Liver (tissue), 9 donors: ENCODE measurements around the gene CPNE5. TPM values are rescaled to one million over a fixed set of nuclear protein-coding genes. Genes with fewer than 3 reads are reported as not detected.

ENCODE experiments used
- DNase-seq: peaks from one replicate; pipeline ENCODE4 v3.0.0-alpha.2; 2017; ENCODE audit warnings: low spot score
- H3K27ac ChIP-seq, 2 donors: one replicate each; pipeline ENCODE4 v1.7.0; 2013; ENCODE audit warnings: inconsistent platforms in 2 of 2, low read length in 2 of 2, control low read depth in 1 of 2, low read depth in 1 of 2, mild to moderate bottlenecking in 1 of 2
- H3K27me3 ChIP-seq, 4 donors: one replicate each; pipeline versions ENCODE4 v1.6.1 to v1.7.0; 2013; ENCODE audit warnings: low read length in 3 of 4, inconsistent platforms in 1 of 4, mild to moderate bottlenecking in 1 of 4, moderate library complexity in 1 of 4; ENCODE audit not compliant: control insufficient read depth in 4 of 4, insufficient read depth in 4 of 4
- H3K36me3 ChIP-seq, 4 donors: one replicate each; pipeline versions ENCODE4 v1.6.1 to v1.7.0; 2013; ENCODE audit warnings: low read length in 3 of 4, mild to moderate bottlenecking in 3 of 4, low read depth in 1 of 4, moderate library complexity in 1 of 4; ENCODE audit not compliant: control insufficient read depth in 4 of 4, insufficient read depth in 3 of 4
- H3K4me1 ChIP-seq, 4 donors: one replicate each; pipeline versions ENCODE4 v1.6.1 to v1.7.0; 2013; ENCODE audit warnings: low read length in 3 of 4, mild to moderate bottlenecking in 3 of 4, moderate library complexity in 1 of 4; ENCODE audit not compliant: control insufficient read depth in 4 of 4, insufficient read depth in 4 of 4
- H3K4me3 ChIP-seq, 3 donors: one replicate each; pipeline versions ENCODE4 v1.6.1 to v1.7.0; 2013; ENCODE audit warnings: low read length in 3 of 3, control low read depth in 1 of 3, low read depth in 1 of 3, mild to moderate bottlenecking in 1 of 3
- H3K9ac ChIP-seq, 2 donors: one replicate each; pipeline ENCODE4 v1.7.0; 2013; ENCODE audit warnings: low read length in 2 of 2, mild to moderate bottlenecking in 2 of 2, moderate library complexity in 2 of 2, control low read depth in 1 of 2, low read depth in 1 of 2
- H3K9me3 ChIP-seq, 4 donors: one replicate each; pipeline versions ENCODE4 v1.6.1 to v1.7.0; 2013; ENCODE audit warnings: low read length in 3 of 4; ENCODE audit not compliant: control insufficient read depth in 4 of 4
- EGR1 ChIP-seq, 2 donors: IDR thresholded peaks; 2 replicates each; pipeline ENCODE4 v1.6.1; 2016 to 2018; ENCODE audit warnings: antibody characterized with exemption in 2 of 2, low read depth in 2 of 2
- FOXA1 ChIP-seq: IDR thresholded peaks from 2 replicates; pipeline ENCODE4 v1.6.1; 2016; ENCODE audit warnings: antibody characterized with exemption
- FOXA2 ChIP-seq: IDR thresholded peaks from 2 replicates; pipeline ENCODE4 v1.6.1; 2016; ENCODE audit warnings: antibody characterized with exemption
- GABPA ChIP-seq, 2 donors: IDR thresholded peaks in 1 of 2; conservative IDR thresholded peaks in 1 of 2; 2 replicates each; pipeline ENCODE4 v1.6.1; 2016; ENCODE audit warnings: antibody characterized with exemption in 2 of 2, mild to moderate bottlenecking in 1 of 2, moderate library complexity in 1 of 2
- HNF4A ChIP-seq, 2 donors: conservative IDR thresholded peaks; 2 replicates each; pipeline ENCODE4 v1.6.1; 2016; ENCODE audit warnings: antibody characterized with exemption in 2 of 2, mild to moderate bottlenecking in 2 of 2
- HNF4G ChIP-seq: IDR thresholded peaks from 2 replicates; pipeline ENCODE4 v1.6.1; 2016; ENCODE audit warnings: antibody characterized with exemption
- JUND ChIP-seq, 2 donors: IDR thresholded peaks; 2 replicates each; pipeline ENCODE4 v1.6.1; 2016; ENCODE audit warnings: antibody characterized with exemption in 2 of 2
- MAX ChIP-seq: IDR thresholded peaks from 2 replicates; pipeline ENCODE4 v1.6.1; 2016; ENCODE audit warnings: antibody characterized with exemption
- NR2F2 ChIP-seq: IDR thresholded peaks from 2 replicates; pipeline ENCODE4 v1.6.1; 2016; ENCODE audit warnings: antibody characterized with exemption
- RAD21 ChIP-seq, 2 donors: IDR thresholded peaks; 2 replicates each; pipeline ENCODE4 v1.6.1; 2016; ENCODE audit warnings: antibody characterized with exemption in 2 of 2, mild to moderate bottlenecking in 2 of 2
- RXRA ChIP-seq, 2 donors: IDR thresholded peaks; 2 replicates each; pipeline ENCODE4 v1.6.1; 2017 to 2018; ENCODE audit warnings: antibody characterized with exemption in 2 of 2, mild to moderate bottlenecking in 1 of 2
- SP1 ChIP-seq: IDR thresholded peaks from 2 replicates; pipeline ENCODE4 v1.6.1; 2018; ENCODE audit warnings: antibody characterized with exemption, mild to moderate bottlenecking
- TAF1 ChIP-seq: conservative IDR thresholded peaks from 2 replicates; pipeline ENCODE4 v1.6.1; 2016; ENCODE audit warnings: antibody characterized with exemption, mild to moderate bottlenecking
- YY1 ChIP-seq: IDR thresholded peaks from 2 replicates; pipeline ENCODE4 v1.6.1; 2016; ENCODE audit warnings: antibody characterized with exemption, mild to moderate bottlenecking
- ZBTB33 ChIP-seq: IDR thresholded peaks from 2 replicates; pipeline ENCODE4 v1.6.1; 2016; ENCODE audit warnings: antibody characterized with exemption
- WGBS: extraction: QIAGEN DNeasy Blood & Tissue Kit; methylation state at CpG from one replicate; pipeline ENCODE4 v1.1.7; 2013; 5-methylcytosine and 5-hydroxymethylcytosine counted together
- polyA plus RNA-seq, 2 donors: library from polyadenylated mRNA; stranded (reverse) in 1 of 2; unstranded in 1 of 2; fragments of 200-250 nt in 1 of 2; fragments of >200 nt in 1 of 2; fragmentation: Nextera tagmentation in 1 of 2; extraction: Ambion mirVana in 1 of 2; gene quantifications; one replicate each; pipeline versions ENCODE4 v1.2.1 to v1.2.3, GENCODE V29; 2013 to 2015
- total RNA-seq, 2 donors: library from RNA; depleted of rRNA; stranded (reverse); fragments of >200 nt; gene quantifications; one replicate each; pipeline ENCODE4 v1.2.3, GENCODE V29; 2014
- TF ChIP-seq, protein P1 (sequence below): IDR thresholded peaks from 2 replicates; pipeline ENCODE4 v1.6.1; 2016; ENCODE audit warnings: antibody characterized with exemption
- TF ChIP-seq, protein P2 (sequence below): IDR thresholded peaks from 2 replicates; pipeline ENCODE4 v1.6.1; 2016; ENCODE audit warnings: antibody characterized with exemption, mild to moderate bottlenecking
- TF ChIP-seq, protein P3 (sequence below): fragments of 150-350 bp; IDR thresholded peaks from 2 replicates; pipeline ENCODE4 v1.5.1; 2017; ENCODE audit warnings: improper control_type of control experiment, low read depth, low read length; ENCODE audit not compliant: missing input control
- donor health status: healthy.
- donor health status: healthy.
- donor health status: healthy.
- donor health status: healthy.
- donor health status: healthy.

The CPNE5 gene
- total and polyA plus RNA-seq, 4 donors: 0.24 to 1.1 (median 0.44) TPM

DNA sequence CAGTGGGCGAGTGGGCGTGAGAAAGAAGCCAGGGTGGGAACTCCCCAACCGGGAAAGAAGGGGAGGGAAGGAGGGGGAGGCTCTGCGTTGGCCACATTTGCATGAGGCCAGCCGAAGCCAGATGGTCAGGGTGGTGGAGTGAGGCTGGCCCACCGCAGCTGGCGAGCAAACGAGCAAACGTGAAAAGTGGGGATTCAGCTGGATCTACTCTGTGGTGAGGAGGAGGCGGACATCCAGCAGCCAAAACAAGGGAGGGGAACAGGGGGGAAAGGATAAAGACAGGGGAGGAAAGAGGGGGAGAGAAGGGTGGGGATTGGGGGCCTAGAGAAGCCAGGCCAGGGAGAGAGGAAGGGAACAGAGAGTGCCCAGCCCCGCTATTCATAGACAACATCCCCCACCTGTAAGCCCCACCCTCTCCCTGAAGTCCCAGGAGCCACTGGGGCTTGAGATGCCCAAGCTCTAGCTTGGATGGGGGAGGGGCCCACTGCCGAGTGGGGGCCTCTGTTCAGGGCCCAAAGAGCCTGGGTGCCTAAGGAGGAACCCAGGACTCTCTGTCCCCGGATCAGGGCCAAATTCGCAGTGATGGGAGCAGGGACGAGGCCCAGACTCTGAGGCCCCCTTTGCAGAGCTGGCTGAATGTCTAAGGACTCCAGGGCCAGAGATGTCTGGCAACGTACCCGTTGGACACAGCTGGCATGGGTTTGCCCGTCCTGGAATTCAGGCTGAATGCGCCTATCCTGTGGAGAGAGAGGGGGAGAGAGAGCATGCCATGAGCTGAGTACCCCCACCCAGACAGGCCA is 45.1 kb downstream of the CPNE5 start:
- no peak overlapping the region for H3K4me3 ChIP-seq
- TF ChIP-seq HNF4A (conservative IDR thresholded peaks at IDR 0.05): no peak
- no peak for TF ChIP-seq JUND (IDR thresholded peaks at IDR 0.05)
- no peak for TF ChIP-seq HNF4G
- no peak for TF ChIP-seq EGR1 (IDR thresholded peaks at IDR 0.05; ENCODE audit: low read depth in 2 of 2)
- no peak for TF ChIP-seq RAD21 (IDR thresholded peaks at IDR 0.05)
- TF ChIP-seq, protein P1, sequence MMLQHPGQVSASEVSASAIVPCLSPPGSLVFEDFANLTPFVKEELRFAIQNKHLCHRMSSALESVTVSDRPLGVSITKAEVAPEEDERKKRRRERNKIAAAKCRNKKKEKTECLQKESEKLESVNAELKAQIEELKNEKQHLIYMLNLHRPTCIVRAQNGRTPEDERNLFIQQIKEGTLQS: no peak
- TF ChIP-seq FOXA1: no peak
- TF ChIP-seq, protein P2, sequence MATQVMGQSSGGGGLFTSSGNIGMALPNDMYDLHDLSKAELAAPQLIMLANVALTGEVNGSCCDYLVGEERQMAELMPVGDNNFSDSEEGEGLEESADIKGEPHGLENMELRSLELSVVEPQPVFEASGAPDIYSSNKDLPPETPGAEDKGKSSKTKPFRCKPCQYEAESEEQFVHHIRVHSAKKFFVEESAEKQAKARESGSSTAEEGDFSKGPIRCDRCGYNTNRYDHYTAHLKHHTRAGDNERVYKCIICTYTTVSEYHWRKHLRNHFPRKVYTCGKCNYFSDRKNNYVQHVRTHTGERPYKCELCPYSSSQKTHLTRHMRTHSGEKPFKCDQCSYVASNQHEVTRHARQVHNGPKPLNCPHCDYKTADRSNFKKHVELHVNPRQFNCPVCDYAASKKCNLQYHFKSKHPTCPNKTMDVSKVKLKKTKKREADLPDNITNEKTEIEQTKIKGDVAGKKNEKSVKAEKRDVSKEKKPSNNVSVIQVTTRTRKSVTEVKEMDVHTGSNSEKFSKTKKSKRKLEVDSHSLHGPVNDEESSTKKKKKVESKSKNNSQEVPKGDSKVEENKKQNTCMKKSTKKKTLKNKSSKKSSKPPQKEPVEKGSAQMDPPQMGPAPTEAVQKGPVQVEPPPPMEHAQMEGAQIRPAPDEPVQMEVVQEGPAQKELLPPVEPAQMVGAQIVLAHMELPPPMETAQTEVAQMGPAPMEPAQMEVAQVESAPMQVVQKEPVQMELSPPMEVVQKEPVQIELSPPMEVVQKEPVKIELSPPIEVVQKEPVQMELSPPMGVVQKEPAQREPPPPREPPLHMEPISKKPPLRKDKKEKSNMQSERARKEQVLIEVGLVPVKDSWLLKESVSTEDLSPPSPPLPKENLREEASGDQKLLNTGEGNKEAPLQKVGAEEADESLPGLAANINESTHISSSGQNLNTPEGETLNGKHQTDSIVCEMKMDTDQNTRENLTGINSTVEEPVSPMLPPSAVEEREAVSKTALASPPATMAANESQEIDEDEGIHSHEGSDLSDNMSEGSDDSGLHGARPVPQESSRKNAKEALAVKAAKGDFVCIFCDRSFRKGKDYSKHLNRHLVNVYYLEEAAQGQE: no peak
- no peak for TF ChIP-seq RXRA (IDR thresholded peaks at IDR 0.05)
- no peak for TF ChIP-seq ZBTB33
- no peak for TF ChIP-seq TAF1
- no peak for TF ChIP-seq SP1
- TF ChIP-seq, protein P3, sequence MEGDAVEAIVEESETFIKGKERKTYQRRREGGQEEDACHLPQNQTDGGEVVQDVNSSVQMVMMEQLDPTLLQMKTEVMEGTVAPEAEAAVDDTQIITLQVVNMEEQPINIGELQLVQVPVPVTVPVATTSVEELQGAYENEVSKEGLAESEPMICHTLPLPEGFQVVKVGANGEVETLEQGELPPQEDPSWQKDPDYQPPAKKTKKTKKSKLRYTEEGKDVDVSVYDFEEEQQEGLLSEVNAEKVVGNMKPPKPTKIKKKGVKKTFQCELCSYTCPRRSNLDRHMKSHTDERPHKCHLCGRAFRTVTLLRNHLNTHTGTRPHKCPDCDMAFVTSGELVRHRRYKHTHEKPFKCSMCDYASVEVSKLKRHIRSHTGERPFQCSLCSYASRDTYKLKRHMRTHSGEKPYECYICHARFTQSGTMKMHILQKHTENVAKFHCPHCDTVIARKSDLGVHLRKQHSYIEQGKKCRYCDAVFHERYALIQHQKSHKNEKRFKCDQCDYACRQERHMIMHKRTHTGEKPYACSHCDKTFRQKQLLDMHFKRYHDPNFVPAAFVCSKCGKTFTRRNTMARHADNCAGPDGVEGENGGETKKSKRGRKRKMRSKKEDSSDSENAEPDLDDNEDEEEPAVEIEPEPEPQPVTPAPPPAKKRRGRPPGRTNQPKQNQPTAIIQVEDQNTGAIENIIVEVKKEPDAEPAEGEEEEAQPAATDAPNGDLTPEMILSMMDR: no peak
- TF ChIP-seq MAX: no peak
- no peak for TF ChIP-seq YY1
- TF ChIP-seq NR2F2: no peak
- no peak for TF ChIP-seq FOXA2
- no peak for TF ChIP-seq GABPA (IDR thresholded peaks at IDR 0.05 in 1 of 2, conservative IDR thresholded peaks at IDR 0.05 in 1 of 2)

More for the DNA sequence above, 45.1 kb downstream of the CPNE5 start:
- no peaks in the 10 kb centered on the region for H3K36me3 ChIP-seq
- 66% methylated on average over 19 of the region's 19 CpGs for WGBS
- H3K4me1 ChIP-seq: no peaks in the 10 kb centered on the region
- no peaks in the 10 kb centered on the region for H3K9me3 ChIP-seq
- DNase-seq: no peak
- no peak overlapping the region for H3K27ac ChIP-seq
- no peak overlapping the region for H3K9ac ChIP-seq
- H3K27me3 ChIP-seq: no peaks in the 10 kb centered on the region
